ENCODE results near the gene SREBF2.
A peak's percentile ranks its signal among the peaks of the same experiment; 100 is the strongest.

The SREBF2 gene

GRCh38 chr22:41801147-41801819 lies 31.6 kb upstream of the SREBF2 start:
- Histone ChIP-seq H3K27me3 (ENCODE audit: insufficient read depth, poor library complexity, severe bottlenecking) (no peaks in the 10 kb centered on the region), H3K4me3 (replicated peaks; ENCODE audit: insufficient read depth, low read length) (peak overlapping the region; percentile 83), H3K27ac (replicated peaks) (peak overlapping the region; percentile 94)
- no peak for TF ChIP-seq POLR2AphosphoS5 (IDR thresholded peaks at IDR 0.05; ENCODE audit: low read depth)
- TF ChIP-seq SPI1 (IDR thresholded peaks at IDR 0.05; ENCODE audit: borderline replicate concordance, low read depth), result no peak
- TF ChIP-seq, protein P1, sequence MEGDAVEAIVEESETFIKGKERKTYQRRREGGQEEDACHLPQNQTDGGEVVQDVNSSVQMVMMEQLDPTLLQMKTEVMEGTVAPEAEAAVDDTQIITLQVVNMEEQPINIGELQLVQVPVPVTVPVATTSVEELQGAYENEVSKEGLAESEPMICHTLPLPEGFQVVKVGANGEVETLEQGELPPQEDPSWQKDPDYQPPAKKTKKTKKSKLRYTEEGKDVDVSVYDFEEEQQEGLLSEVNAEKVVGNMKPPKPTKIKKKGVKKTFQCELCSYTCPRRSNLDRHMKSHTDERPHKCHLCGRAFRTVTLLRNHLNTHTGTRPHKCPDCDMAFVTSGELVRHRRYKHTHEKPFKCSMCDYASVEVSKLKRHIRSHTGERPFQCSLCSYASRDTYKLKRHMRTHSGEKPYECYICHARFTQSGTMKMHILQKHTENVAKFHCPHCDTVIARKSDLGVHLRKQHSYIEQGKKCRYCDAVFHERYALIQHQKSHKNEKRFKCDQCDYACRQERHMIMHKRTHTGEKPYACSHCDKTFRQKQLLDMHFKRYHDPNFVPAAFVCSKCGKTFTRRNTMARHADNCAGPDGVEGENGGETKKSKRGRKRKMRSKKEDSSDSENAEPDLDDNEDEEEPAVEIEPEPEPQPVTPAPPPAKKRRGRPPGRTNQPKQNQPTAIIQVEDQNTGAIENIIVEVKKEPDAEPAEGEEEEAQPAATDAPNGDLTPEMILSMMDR (IDR thresholded peaks at IDR 0.05; ENCODE audit: insufficient read depth, low read length), result no peak
- no peak for TF ChIP-seq GABPA (IDR thresholded peaks at IDR 0.05; ENCODE audit: low read depth)
- TF ChIP-seq, protein P2, sequence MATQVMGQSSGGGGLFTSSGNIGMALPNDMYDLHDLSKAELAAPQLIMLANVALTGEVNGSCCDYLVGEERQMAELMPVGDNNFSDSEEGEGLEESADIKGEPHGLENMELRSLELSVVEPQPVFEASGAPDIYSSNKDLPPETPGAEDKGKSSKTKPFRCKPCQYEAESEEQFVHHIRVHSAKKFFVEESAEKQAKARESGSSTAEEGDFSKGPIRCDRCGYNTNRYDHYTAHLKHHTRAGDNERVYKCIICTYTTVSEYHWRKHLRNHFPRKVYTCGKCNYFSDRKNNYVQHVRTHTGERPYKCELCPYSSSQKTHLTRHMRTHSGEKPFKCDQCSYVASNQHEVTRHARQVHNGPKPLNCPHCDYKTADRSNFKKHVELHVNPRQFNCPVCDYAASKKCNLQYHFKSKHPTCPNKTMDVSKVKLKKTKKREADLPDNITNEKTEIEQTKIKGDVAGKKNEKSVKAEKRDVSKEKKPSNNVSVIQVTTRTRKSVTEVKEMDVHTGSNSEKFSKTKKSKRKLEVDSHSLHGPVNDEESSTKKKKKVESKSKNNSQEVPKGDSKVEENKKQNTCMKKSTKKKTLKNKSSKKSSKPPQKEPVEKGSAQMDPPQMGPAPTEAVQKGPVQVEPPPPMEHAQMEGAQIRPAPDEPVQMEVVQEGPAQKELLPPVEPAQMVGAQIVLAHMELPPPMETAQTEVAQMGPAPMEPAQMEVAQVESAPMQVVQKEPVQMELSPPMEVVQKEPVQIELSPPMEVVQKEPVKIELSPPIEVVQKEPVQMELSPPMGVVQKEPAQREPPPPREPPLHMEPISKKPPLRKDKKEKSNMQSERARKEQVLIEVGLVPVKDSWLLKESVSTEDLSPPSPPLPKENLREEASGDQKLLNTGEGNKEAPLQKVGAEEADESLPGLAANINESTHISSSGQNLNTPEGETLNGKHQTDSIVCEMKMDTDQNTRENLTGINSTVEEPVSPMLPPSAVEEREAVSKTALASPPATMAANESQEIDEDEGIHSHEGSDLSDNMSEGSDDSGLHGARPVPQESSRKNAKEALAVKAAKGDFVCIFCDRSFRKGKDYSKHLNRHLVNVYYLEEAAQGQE (IDR thresholded peaks at IDR 0.05; ENCODE audit: insufficient replicate concordance, low read depth), result no peak
- no peak for DNase-seq (ENCODE audit: low read depth in 1 of 2, low spot score in 1 of 2)

- TF ChIP-seq, protein P1 (IDR thresholded peaks at IDR 0.05; ENCODE audit: insufficient read depth, low read length), result no peak
- no peak for TF ChIP-seq POLR2AphosphoS5 (IDR thresholded peaks at IDR 0.05; ENCODE audit: low read depth)
- TF ChIP-seq, protein P2 (IDR thresholded peaks at IDR 0.05; ENCODE audit: insufficient replicate concordance, low read depth), result no peak
- H3K4me3 ChIP-seq (replicated peaks; ENCODE audit: insufficient read depth, low read length), result peak overlapping the region; percentile 83
- DNase-seq (ENCODE audit: low read depth in 1 of 2, low spot score in 1 of 2), result no peak
- H3K27me3 ChIP-seq (ENCODE audit: insufficient read depth, poor library complexity, severe bottlenecking), result no peaks in the 10 kb centered on the region
- no peak overlapping the region for H3K27ac ChIP-seq (replicated peaks)
These were observed 31.0 kb upstream of the SREBF2 start for GRCh38 chr22:41801886-41802285.

DNA sequence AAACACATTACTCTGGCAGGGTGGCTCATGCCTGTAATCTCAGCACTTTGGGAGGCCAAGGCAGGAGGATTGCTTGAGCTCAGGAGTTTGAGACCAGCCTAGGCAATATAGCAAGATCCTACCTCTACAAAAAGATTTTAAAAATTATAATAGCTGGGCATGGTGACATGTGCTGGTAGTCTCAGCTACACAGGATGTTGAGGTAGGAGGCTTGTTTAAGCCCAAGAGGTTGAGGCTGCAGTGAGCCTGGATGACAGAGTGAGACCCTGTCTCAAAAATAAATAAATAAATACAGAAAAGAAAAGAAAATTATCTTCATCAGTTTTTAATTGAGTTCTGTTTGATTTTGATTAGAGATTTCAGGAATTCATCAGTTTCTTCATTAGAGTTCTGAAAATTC lies 27.3 kb upstream of the SREBF2 start:
- H3K27ac ChIP-seq (replicated peaks), result no peak overlapping the region

More for the DNA sequence above, 27.3 kb upstream of the SREBF2 start:
- Histone ChIP-seq H3K27me3 (ENCODE audit: insufficient read depth, poor library complexity, severe bottlenecking) (no peaks in the 10 kb centered on the region), H3K4me3 (replicated peaks; ENCODE audit: insufficient read depth, low read length) (no peak overlapping the region)
- TF ChIP-seq POLR2AphosphoS5 (IDR thresholded peaks at IDR 0.05; ENCODE audit: low read depth) (no peak), GABPA (IDR thresholded peaks at IDR 0.05; ENCODE audit: low read depth) (no peak), SPI1 (IDR thresholded peaks at IDR 0.05; ENCODE audit: borderline replicate concordance, low read depth) (no peak)
- TF ChIP-seq, protein P2 (IDR thresholded peaks at IDR 0.05; ENCODE audit: insufficient replicate concordance, low read depth), result no peak
- TF ChIP-seq, protein P1 (IDR thresholded peaks at IDR 0.05; ENCODE audit: insufficient read depth, low read length), result no peak
- DNase-seq (ENCODE audit: low read depth in 1 of 2, low spot score in 1 of 2), result no peak

Measured in HL-60 (cell line).